Hematopoietic multipotent progenitor cell (in vitro differentiated cells): ENCODE measurements around the gene PLEKHA1. TPM values are rescaled to one million over a fixed set of nuclear protein-coding genes. Genes with fewer than 3 reads are reported as not detected.

ENCODE experiments used
- DNase-seq, 3 donors: peaks; one replicate each; pipeline ENCODE4 v3.0.0-alpha.2; 2011 to 2015; ENCODE audit warnings: low read depth in 2 of 3, low spot score in 2 of 3
- total RNA-seq: library from RNA; depleted of rRNA; stranded (reverse); fragments of >200 nt; gene quantifications from one replicate; pipeline ENCODE4 v1.2.3, GENCODE V29; 2012

The PLEKHA1 gene
- total RNA-seq, 1 donor = 3.0 TPM

DNA sequence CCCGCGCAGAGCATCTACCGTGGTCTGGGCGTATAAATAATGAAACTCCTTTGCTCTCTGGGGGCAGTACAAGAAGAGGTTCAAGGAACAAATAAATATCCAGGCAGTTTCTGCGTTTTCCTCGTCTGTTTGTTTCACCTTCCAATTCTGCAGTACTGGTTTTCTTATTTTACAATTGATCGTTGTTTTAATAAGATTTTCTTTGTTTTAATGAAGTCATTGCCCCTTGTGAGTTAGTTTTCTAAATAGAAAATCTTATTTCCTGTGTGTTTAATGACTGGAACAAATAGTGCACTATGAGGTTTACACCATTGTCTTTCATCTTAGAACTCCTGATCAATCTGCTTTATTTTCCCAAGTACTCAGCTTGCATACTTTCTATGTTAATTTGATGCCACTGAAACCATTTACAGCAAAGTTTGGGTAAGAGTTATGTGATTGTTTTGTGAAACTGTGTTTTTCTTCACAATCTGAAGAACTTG lies 1.2 kb downstream of the PLEKHA1 start:
- DNase-seq = no peak

DNA sequence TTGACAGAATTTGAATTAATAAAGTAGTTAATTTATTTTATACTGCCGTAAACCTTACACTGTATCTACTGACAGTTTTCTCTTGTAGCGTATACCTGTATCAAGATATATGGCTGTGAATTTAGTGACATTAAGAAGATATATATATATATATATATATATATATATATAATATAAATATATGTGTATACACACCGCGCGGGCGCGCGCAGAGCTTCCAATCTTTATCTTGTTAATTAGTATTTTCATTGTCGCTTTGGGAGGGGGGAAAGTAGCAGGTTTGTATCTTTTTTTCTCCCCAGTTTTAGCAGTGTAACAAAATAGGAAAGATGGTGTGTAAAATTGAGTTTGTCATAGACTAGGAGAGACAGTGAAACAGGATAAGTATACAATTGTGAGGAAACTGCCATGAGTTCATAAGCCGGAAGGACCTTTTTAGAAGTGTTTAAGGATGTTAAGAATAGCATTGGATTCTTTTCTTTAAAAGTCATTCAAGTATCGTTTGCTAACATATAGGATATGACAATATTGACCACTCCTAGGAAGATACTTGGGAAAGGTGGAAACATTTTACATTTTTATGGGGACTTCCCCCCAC lies 2.0 kb downstream of the PLEKHA1 start:
- DNase-seq = no peak

DNA sequence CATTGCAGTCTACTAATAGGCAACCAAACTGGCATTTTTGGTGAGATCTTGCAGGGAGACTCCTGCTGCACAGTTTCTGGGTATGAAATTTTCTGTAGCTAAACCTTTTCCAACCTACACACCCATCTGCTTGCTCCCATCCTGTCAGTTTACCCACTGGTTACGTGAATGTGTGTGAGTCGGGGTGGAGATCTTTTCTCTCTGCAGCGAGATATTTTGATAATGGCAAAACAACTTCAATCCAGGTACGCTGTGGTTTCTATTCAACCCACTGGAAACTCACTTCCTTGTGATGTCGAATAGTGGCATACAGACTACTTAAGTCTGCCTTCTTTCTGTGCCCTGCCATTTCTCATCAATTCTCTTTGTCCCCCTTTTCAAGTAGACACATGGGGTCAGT lies 4.5 kb downstream of the PLEKHA1 start:
- DNase-seq = no peak

DNA sequence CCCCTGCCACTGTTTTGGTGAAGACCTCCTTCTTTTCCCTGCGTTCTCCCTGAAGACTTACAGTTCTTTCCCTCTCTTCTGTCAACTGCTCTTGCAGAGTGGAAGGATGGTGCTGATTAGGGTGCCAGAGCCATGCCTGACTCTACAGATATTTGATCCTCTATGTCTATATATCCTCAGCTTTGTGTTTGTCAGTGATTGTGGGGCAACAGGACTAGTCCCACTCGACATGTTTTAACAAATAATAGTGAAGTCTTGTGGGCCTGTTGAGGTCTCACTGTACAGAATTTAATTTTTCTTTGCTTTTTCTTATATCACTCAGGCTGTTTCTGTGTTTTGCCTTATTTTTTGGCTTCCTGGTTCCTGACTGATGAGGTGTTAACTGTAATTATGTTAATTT lies 5.0 kb downstream of the PLEKHA1 start:
- DNase-seq = no peak

DNA sequence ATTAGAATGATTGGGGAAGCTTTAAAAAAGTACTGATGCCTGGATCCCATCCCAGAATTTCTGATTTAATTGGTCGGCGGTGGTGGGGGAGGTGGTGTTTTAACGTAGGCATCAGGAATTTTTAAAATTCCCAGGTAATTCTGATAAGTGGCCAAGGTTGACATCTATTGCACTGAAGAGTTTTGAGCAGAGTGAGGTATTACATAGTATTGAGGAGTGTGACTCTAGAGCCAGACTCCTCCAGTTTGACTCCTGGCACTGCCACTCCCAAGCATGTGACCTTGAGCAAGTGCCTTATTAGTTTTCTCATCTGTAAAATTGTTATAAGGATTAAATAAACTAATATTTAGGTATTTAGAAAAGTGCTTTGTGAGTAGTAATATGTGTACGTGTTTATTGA lies 6.2 kb downstream of the PLEKHA1 start:
- no peak for DNase-seq

DNA sequence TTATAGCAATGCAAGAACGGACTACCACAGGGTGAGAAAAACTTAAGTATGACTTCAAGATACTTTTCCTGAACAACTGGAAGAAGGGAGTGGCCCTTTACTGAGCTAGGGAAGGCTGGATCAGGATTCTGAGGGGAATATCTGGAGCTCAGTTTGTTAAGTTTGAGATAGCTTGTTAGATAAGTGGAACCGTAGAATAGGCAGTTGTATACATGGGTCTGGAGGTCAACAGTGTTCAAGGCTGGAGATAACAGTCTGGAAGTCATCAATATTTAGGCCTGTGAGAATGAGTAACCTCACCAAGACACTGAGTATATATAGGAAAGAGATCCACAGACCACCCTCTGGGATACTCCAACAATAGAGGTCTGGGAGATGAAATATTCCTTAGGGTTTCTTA lies 7.2 kb downstream of the PLEKHA1 start:
- no peak for DNase-seq

DNA sequence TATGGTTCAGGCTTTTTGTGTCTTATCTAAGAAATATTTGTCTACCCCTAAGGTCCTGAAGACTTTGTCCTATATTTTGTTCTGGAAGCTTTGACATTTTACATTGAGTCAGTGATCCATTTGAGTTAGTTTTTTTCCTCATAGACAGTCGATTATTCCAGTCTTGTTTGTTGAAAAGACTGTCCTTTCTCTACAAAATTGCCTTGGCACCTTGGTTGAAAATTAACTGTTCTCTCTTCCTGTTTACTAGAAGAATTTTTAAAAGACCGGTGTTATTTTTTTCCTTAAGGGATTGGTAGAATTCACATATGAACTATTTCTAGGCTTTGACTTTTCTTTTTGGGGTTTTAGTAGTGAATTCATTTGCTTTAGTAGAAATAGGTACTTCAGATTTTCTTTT lies 12.0 kb downstream of the PLEKHA1 start:
- no peak for DNase-seq

DNA sequence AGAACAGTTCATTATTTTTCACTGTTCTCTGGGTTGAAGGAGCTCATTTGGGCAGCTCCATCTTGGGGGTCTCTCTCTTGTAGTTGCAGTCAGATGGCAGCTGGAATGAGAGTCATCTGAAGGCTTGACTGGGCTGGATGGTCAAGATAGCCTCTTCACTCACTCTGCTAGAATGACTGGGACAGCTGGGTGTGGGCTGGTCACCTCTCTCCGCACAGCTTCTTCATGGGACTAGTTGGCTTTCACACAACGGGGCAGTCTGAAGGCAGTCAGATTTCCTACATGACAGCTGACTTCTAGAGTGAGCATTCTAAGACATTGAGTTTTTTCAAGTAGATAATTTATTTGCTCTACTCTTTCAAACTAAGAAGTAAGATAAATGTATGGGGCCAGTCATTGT lies 13.1 kb downstream of the PLEKHA1 start:
- DNase-seq = no peak

DNA sequence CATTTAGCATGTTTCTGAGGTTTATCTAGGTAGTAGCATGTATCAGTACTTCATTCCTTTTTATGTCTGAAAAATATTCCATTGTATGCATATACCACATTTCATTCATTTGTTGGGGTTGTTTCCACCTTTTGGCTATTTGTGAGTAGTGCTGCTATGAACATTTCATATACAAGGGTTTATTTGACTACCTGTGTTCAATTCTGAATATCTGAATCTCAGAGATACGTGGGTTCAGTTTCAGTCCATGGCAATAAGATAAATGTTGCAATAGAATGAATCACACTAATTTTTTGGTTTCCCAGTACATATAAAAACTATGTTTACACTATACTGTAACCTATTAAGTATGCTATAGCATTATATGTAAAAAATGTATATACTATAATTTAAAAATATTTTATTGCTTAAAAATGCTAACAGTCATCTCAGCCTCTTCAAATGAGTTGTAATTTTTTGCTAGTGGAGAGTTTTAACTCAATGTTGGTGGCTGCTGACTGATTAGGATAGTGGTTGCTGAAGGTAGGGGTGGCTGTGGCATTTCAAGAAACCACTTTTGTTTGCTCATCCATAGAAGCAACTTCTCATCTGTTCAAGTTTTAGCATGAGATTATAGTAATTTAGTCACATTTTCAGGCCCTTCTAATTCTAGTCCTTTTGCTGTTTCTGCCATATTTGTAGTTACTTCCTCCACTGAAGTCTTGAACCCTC lies 13.9 kb downstream of the PLEKHA1 start:
- no peak for DNase-seq

DNA sequence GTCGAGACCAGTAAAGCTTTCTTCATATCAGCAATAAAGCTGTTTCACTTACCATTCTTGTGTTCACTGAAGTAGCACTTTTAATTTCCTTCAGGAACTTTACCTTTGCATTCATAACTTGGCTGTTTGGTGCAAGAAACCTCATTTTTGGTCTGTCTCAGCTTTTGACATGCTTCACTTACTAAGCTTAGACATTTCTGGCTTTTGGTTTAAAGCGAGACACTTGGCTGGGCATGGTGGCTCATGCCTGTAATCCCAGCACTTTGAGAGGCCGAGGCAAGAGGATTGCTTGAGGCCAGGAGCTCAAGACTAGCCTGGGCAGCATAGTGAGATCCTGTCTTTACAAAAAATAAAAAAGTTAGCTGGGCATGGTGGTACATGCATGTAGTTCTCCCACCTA lies 15.8 kb downstream of the PLEKHA1 start:
- no peak for DNase-seq

DNA sequence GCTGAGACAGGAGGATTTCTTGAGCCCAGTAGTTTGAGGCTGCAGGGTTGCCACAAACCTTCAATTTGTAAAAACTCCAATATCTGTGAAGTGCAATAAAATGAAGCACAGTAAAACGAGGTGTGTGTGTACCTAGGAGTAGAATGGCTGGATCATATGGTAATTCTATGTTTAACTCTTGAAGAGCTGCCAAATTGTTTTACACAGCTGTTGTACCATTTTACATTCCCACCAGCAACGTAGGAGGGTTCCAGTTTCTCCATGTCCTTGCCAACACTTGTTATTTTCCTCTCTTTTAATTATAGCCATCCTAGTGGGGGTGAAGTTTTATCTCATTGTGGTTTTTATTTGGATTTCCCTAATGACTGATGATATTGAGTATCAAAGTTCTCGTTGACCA lies 16.2 kb downstream of the PLEKHA1 start:
- no peak for DNase-seq

DNA sequence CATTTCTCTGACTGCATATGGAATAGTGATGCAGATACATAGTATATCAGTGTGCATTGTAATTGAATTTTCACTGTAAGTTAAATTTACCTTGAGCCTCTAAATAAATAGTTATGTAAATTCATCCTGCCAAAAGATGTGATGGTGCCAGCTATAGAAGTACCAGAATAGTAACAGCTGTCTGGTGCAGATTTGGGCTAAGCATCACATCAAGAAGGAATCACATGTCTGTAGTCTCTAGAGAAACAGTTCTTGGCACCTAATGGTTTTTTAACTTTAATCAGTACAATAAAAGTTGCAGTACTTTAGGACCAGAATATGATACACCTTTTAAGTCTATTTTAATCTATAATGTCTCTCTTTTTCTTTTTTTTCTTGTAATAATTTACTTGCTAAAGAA lies 17.4 kb downstream of the PLEKHA1 start:
- no peak for DNase-seq

DNA sequence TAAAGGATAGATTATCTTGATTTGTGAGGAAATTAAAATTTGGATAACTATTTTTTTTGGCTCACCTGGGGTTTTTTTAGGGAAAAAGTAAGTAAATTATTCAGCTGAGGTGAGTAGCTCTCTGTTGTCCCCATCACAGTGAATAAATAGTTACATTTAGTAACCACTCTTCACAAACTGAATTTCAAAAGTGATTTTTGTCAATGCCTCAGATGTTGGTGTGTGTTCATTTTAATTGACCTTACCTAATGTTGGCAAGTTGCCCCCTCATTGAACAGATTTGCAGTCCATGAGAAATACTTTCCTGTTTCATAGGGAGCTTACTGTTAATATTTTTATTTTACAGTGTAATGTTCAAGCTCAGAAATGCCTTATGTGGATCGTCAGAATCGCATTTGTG lies 18.3 kb downstream of the PLEKHA1 start:
- DNase-seq = no peak

DNA sequence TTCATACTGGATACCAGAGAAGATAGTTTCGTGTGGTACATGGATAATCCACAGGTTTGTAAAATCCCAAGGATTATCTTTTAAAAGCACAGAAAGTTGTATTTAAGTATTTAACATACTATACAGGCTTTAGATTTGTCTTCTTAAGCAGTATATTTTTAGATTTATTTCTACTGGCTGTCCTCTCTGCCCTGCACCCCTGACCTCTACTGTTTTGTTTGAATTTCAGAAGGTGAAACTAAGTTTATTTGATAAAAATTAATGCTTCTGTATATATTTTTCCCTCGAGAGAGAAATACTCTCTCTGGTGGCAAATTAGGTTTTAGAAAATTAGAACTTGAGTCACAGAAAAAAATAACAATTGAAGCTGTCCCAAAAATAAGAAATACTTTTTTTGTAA lies 18.8 kb downstream of the PLEKHA1 start:
- DNase-seq = no peak

DNA sequence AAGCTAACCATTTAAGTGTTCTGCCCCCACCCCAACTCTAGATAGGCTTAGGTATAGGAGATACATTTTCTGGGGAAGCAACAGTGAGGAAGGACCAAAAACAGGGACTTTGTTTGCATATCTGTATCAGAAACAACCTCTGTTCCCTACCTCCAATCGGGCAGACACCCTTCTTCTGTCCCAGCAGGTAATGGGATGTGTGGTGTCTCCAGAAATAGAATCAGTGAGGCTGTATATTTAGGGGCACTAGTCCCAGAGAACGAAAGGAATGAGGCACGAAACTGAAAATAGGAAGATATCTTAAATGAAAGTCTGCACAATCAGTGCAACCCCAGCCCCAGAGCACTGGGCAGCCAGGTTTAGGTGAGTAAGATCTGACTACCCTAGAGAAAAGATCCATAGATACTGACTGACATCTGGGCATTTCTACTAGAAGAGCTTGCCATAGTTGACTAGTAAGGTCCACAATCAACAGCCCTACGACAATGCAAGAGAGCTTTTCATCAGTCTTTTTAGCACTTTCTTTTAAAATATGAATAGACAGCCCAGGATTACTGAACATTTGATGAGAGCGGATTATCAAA lies 28.1 kb downstream of the PLEKHA1 start:
- no peak for DNase-seq

DNA sequence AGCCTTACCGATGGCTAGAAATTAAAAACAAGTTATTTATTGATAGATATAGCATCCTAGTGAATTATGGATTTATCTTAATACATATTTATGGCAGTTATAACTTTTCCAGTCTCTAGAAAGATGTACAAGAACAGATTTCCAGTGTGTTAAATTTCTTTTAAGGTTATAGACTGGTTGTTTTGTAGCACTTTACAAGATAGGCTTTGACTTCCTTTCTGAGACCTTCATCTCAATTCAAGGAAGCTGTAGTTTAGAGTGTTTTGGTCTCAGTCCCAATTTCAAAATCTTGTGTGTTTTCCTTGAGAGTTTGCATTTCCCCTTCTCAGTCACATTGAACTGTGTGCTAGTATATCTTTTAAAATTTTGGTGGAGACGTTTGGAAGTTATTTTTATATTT lies 30.1 kb downstream of the PLEKHA1 start:
- no peak for DNase-seq

DNA sequence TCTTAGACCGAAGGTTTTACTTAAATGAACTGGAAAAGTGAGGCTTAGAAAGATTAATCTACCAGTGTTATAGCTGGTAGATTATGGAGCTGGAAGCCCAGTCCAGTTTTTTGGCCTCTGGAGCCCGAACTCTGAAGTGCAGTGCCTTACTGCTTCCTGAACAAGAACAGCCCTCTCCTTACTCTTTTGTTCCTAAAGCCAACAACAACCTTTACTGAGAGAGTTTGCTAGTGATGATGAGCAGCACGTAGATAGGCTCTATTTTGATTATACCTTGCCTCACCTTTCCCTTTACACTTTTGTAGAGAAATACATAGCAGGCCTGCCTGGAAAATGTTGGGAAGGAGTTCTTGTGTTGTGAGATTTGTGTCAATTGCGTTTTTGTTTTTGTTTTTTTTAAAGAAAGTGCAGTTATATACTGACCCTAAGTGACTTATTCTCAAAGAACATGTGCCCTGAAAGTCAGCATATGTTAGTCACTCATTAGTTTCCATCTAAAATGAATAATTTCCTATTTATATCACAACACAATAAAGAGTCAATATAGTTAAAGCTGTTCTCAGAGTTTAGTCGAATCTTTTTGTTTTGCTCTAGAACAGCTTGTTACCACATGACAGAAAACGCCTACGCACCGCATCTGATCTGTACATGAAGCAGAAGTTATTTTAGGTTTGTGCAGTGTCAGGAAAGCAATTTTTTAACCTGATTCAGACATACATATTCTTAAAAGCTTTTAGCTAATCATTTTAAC lies 33.0 kb downstream of the PLEKHA1 start:
- DNase-seq = no peak

DNA sequence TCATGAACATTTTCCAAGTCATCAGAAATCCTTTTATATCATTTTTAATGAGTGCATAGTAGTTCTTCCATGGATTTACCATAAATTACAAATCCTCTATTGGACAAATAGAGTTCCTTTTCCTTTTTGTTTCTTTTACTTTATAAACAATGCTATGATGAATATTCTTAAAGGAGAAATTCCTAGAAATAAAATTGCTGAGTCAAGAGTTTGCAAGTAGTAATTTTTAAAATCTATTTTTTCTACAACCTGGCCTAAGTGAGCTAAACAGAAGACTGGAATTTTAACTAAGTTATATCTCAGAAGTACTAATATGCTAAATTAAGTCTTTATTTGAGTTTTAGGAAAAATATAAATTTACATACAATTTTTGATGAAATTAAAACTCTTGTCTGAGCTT lies 38.8 kb downstream of the PLEKHA1 start:
- DNase-seq = no peak

DNA sequence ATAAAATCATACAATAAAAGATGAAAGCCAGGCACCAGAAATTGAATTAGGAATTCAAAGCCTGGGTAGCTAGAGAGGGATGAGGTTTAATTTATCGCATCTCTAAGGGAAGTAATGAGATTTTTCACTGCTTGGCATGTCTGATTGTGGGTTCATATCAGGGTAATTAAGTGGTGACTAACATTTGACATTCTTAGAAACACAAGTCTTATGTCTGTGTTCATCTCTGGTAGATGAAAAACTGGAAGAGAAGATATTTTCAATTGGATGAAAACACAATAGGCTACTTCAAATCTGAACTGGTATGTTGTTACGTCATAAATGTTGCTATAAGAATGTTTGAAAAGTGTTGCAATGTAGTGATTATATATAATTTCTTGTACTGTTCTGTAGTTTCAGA lies 43.2 kb downstream of the PLEKHA1 start:
- DNase-seq = no peak

DNA sequence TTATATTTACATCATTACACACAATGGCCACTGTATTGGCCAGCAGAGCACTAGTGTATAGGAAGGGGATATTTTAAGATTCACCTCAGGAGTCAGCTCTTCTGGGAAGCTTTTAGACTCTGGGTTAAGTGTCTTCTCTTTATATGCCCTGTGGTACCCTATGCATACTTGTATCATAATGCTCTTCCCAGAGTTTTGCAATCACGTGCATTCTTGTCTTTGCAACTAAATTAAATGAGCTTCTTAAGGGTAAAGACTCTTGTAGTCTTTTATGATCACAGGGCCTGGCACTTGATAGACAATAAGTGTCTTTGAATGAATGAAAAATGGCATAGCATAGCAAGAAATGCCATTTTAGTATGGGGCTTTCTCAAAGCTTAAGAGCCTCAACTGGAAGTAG lies 44.5 kb downstream of the PLEKHA1 start:
- DNase-seq = no peak

DNA sequence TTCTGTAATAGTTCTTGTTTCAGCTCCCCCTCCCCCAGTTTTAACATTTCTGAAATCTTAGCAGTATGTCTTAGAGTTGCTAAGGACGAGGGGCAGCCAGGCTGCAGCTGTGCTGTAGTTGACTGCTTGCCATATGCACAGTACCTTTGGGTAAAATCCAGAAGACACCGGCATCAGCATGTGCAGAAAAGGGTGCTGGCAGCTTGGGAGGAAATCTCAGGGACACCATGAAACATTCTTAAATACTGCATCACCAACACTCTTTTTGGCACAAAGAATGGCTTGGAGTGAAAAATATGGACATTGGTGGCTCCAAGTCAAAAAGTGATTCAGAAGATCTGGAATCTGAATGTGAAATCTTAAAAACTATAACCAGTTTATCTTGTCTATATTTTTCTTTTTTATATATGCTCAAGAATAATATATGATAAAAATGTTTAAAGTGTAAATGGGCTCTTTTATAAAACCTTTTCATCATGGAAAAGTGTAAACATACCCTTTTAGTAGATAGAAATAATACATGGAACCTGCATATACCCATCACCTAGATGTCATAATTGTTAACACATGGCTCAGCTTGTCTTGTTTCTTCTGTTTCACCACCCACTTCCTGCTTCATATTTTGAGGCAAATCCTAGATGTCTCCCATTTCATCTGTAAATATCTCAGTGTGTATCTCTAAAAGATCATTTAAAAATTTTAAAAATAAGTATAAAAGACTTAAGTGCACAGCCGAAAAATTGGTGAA lies 45.5 kb downstream of the PLEKHA1 start:
- no peak for DNase-seq
